SK-N-SH (cell line): ENCODE results near the gene CD86. TPM values are rescaled to one million over a fixed set of nuclear protein-coding genes. Genes with fewer than 3 reads are reported as not detected.

Experiments used
- CTCF ChIA-PET: fragments of 300-600, 350-600 bp; formaldehyde crosslinking; extraction: SDS; loops from one replicate; lab custom pipeline; 2021; lab: Yijun Ruan, JAX
- POLR2A ChIA-PET: fragments of 350-600 bp; sonication (Branson Sonifier 250); formaldehyde crosslinking; extraction: SDS; loops from one replicate; lab custom pipeline; 2020; ENCODE audit warnings: antibody characterized with exemption, inconsistent platforms; lab: Yijun Ruan, JAX
- DNase-seq: peaks from one replicate; pipeline ENCODE4 v3.0.0; 2012
- H2AFZ ChIP-seq: fragments of 200-600 bp; sonication (generic); 2 replicates; pipeline ENCODE4 v1.8.1; 2016; ENCODE audit warnings: antibody characterized with exemption, mild to moderate bottlenecking, low read depth
- H3F3A ChIP-seq: fragments of 200-600 bp; sonication (generic); replicated peaks from 2 replicates; pipeline ENCODE3; 2016; ENCODE audit warnings: antibody characterized with exemption, mild to moderate bottlenecking; ENCODE audit not compliant: insufficient read depth
- H3K27ac ChIP-seq, 2 experiments: fragments of 200-500 bp in 1 of 2; fragments of 200-600 bp in 1 of 2; sonication (Bioruptor generic) in 1 of 2; sonication (generic), shearing (Covaris generic) in 1 of 2; 2 replicates each; pipeline versions ENCODE4 v1.5.1 to v1.6.1; 2014 to 2016; ENCODE audit warnings: low read depth in 2 of 2, inconsistent platforms in 1 of 2, low read length in 1 of 2, mild to moderate bottlenecking in 1 of 2, mixed read lengths in 1 of 2
- H3K27me3 ChIP-seq: fragments of 200-600 bp; sonication (generic), shearing (Covaris generic); 2 replicates; pipeline ENCODE4 v1.6.1; 2016; ENCODE audit warnings: mixed run types; ENCODE audit not compliant: insufficient read depth
- H3K36me3 ChIP-seq, 2 experiments: fragments of 200-500 bp in 1 of 2; fragments of 200-600 bp in 1 of 2; sonication (Bioruptor generic) in 1 of 2; sonication (generic) in 1 of 2; replicated peaks in 1 of 2; 2 replicates each; pipeline versions ENCODE3 to v1.5.1; 2014 to 2016; ENCODE audit warnings: low read length in 1 of 2, mild to moderate bottlenecking in 1 of 2; ENCODE audit not compliant: insufficient read depth in 2 of 2, control insufficient read depth in 1 of 2
- H3K4me1 ChIP-seq, 2 experiments: fragments of 200-500 bp in 1 of 2; fragments of 200-600 bp in 1 of 2; sonication (Bioruptor generic) in 1 of 2; sonication (generic), shearing (Covaris generic) in 1 of 2; 2 replicates each; pipeline versions ENCODE4 v1.5.1 to v1.6.1; 2014 to 2016; ENCODE audit warnings: low read depth in 1 of 2, low read length in 1 of 2, mixed run types in 1 of 2; ENCODE audit not compliant: insufficient read depth in 2 of 2, control insufficient read depth in 1 of 2
- H3K4me2 ChIP-seq: fragments of 200-600 bp; sonication (generic), shearing (Covaris generic); 2 replicates; pipeline ENCODE4 v1.6.1; 2017; ENCODE audit warnings: mixed run types
- H3K4me3 ChIP-seq, 2 experiments: fragments of 200-500 bp in 1 of 2; fragments of 200-600 bp in 1 of 2; sonication (Bioruptor generic) in 1 of 2; sonication (generic), shearing (Covaris generic) in 1 of 2; 2 replicates each; pipeline versions ENCODE4 v1.5.1 to v1.8.1; 2014 to 2016; ENCODE audit warnings: low read depth in 2 of 2, inconsistent platforms in 1 of 2, low read length in 1 of 2, mild to moderate bottlenecking in 1 of 2, mixed read lengths in 1 of 2, moderate library complexity in 1 of 2
- H3K79me2 ChIP-seq: fragments of 200-600 bp; sonication (generic); 2 replicates; pipeline ENCODE4 v1.8.1; 2017; ENCODE audit warnings: mild to moderate bottlenecking; ENCODE audit not compliant: insufficient read depth
- H3K9ac ChIP-seq: fragments of 200-600 bp; sonication (generic); 2 replicates; pipeline ENCODE4 v1.6.1; 2017; ENCODE audit warnings: mixed run types
- H3K9me2 ChIP-seq: fragments of 200-600 bp; sonication (generic); 2 replicates; pipeline ENCODE4 v1.6.1; 2017; ENCODE audit warnings: mixed run types
- H3K9me3 ChIP-seq: fragments of 200-600 bp; sonication (generic); 2 replicates; pipeline ENCODE4 v1.6.1; 2017; ENCODE audit warnings: mixed run types, mild to moderate bottlenecking, moderate library complexity
- H4K20me1 ChIP-seq: fragments of 200-600 bp; sonication (generic); 2 replicates; pipeline ENCODE4 v1.6.1; 2017; ENCODE audit warnings: mild to moderate bottlenecking, mixed run types; ENCODE audit not compliant: insufficient read depth
- CTCF ChIP-seq: fragments of 200-600 bp; sonication (generic); IDR thresholded peaks from 2 replicates; pipeline ENCODE4 v1.6.1; 2017; ENCODE audit warnings: antibody characterized with exemption, mild to moderate bottlenecking, moderate library complexity
- EZH2phosphoT487 ChIP-seq: fragments of 200-600 bp; sonication (generic); IDR thresholded peaks from 2 replicates; pipeline ENCODE4 v1.6.1; 2017; ENCODE audit warnings: low read depth, mixed run types, mild to moderate bottlenecking, antibody characterized with exemption, moderate library complexity, borderline replicate concordance
- FOXJ3 ChIP-seq: sonication (generic); formaldehyde crosslinking; IDR thresholded peaks from 2 replicates; pipeline ENCODE4 v1.5.1; 2020; ENCODE audit warnings: mild to moderate bottlenecking, missing genetic modification reagents
- GABPA ChIP-seq: IDR thresholded peaks from 2 replicates; pipeline ENCODE4 v1.4.0; 2012; ENCODE audit warnings: low read depth, mild to moderate bottlenecking
- GATA2 ChIP-seq: sonication (generic); formaldehyde crosslinking; IDR thresholded peaks from 2 replicates; pipeline ENCODE4 v1.5.0; 2020; ENCODE audit warnings: mild to moderate bottlenecking, missing genetic modification reagents
- MAX ChIP-seq: IDR thresholded peaks from 2 replicates; pipeline ENCODE4 v1.4.0; 2012; ENCODE audit warnings: low read depth
- MEF2A ChIP-seq: IDR thresholded peaks from 2 replicates; pipeline ENCODE4 v1.4.0; 2012; ENCODE audit warnings: low read depth, borderline replicate concordance
- MXI1 ChIP-seq: IDR thresholded peaks from 2 replicates; pipeline ENCODE4 v1.6.1; 2012; ENCODE audit warnings: mild to moderate bottlenecking, low read depth, low read length, improper control_type of control experiment
- NFIC ChIP-seq: IDR thresholded peaks from 2 replicates; pipeline ENCODE4 v1.4.0; 2012; ENCODE audit warnings: borderline replicate concordance
- POLR2AphosphoS5 ChIP-seq: IDR thresholded peaks from 2 replicates; pipeline ENCODE4 v1.6.1; 2012; ENCODE audit warnings: low read depth, low read length
- RXRA ChIP-seq: IDR thresholded peaks from 2 replicates; pipeline ENCODE4 v1.4.0; 2012; ENCODE audit warnings: low read depth, mild to moderate bottlenecking, borderline replicate concordance
- SIN3A ChIP-seq: IDR thresholded peaks from 2 replicates; pipeline ENCODE4 v1.6.1; 2012; ENCODE audit warnings: low read depth, mild to moderate bottlenecking, low read length, moderate library complexity, borderline replicate concordance
- TCF12 ChIP-seq: IDR thresholded peaks from 2 replicates; pipeline ENCODE4 v1.4.0; 2012
- YY1 ChIP-seq: IDR thresholded peaks from 2 replicates; pipeline ENCODE4 v1.4.0; 2012; ENCODE audit warnings: low read depth, mild to moderate bottlenecking
- WGBS: methylation state at CpG from one replicate; pipeline ENCODE4 v1.1.6; 2017; ENCODE audit warnings: low lambda C conversion rate; 5-methylcytosine and 5-hydroxymethylcytosine counted together
- polyA plus RNA-seq, 3 experiments: library from polyadenylated mRNA; depleted of rRNA; stranded (reverse); fragments of >200 nt; gene quantifications; 2 replicates each; pipeline ENCODE4 v1.2.3, GENCODE V29; 2012

CD86 gene
- polyA plus RNA-seq, 1 of the 3 experiments (the other 2 are of a cell fraction), result not detected

GRCh38 chr3:122066331-122067213 is 11.4 kb downstream of the CD86 start:
- CTCF ChIA-PET, result no interaction called here

DNA sequence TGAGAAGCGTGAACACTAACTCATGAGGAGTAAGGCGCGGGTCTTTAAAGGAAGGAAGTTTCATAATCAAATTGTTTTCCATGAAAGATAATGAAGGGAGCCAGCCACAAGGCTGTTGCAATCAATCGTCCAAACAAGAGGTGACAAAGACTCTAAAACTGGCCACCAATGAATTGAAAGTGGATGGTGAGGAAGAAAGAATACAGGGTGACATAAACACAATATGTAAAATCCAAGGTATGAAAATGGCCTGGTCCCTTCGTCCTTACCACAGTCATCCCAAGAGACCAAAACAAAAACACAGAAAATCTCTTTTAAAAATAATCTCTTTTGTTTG is 12.0 kb downstream of the CD86 start:
- CTCF ChIA-PET, result no interaction called here
- 17% methylated on average over 5 of the region's 5 CpGs for WGBS
- Histone ChIP-seq H3K9me3 (no peaks in the 10 kb centered on the region), H3K4me3 (no peak overlapping the region), H4K20me1 (no peaks in the 10 kb centered on the region), H3F3A (no peaks in the 10 kb centered on the region), H3K36me3 (no peaks in the 10 kb centered on the region), H3K27ac (no peak overlapping the region), H2AFZ (no peak overlapping the region), H3K79me2 (no peaks in the 10 kb centered on the region), H3K9me2 (no peaks in the 10 kb centered on the region), H3K4me2 (no peak overlapping the region), H3K4me1 (no peaks in the 10 kb centered on the region), H3K27me3 (no peaks in the 10 kb centered on the region; the same call in 1 of the 2 replicates), H3K9ac (no peak overlapping the region)
- TF ChIP-seq EZH2phosphoT487, result no peak
- no peak for TF ChIP-seq GABPA
- no peak for TF ChIP-seq NFIC
- no peak for TF ChIP-seq CTCF
- no peak for TF ChIP-seq MAX
- TF ChIP-seq YY1, result no peak
- TF ChIP-seq TCF12, result no peak
- TF ChIP-seq FOXJ3, result no peak
- TF ChIP-seq SIN3A, result no peak
- TF ChIP-seq MXI1, result no peak
- TF ChIP-seq MEF2A, result no peak
- DNase-seq, result no peak
- POLR2A ChIA-PET, result no interaction called here

More at GRCh38 chr3:122066331-122067213, 11.4 kb downstream of the CD86 start:
- Histone ChIP-seq H3K9ac (no peak overlapping the region), H3K4me3 (no peak overlapping the region), H3K27ac (no peak overlapping the region), H3F3A (no peaks in the 10 kb centered on the region), H3K36me3 (no peaks in the 10 kb centered on the region), H3K79me2 (no peaks in the 10 kb centered on the region), H3K4me2 (no peak overlapping the region), H3K9me3 (no peaks in the 10 kb centered on the region), H3K27me3 (no peaks in the 10 kb centered on the region; the same call in 1 of the 2 replicates), H2AFZ (no peak overlapping the region), H4K20me1 (no peaks in the 10 kb centered on the region), H3K4me1 (no peaks in the 10 kb centered on the region), H3K9me2 (no peaks in the 10 kb centered on the region)
- POLR2A ChIA-PET, result no interaction called here
- DNase-seq, result no peak
- TF ChIP-seq POLR2AphosphoS5, result no peak
- no peak for TF ChIP-seq RXRA
- no peak for TF ChIP-seq GATA2 (CRISPR knock-in tag)
- WGBS, result 7% methylated on average over 6 of the region's 6 CpGs
